Stimulated activated CD8-positive, alpha-beta memory T cell treated with anti-CD3 and anti-CD28 coated beads, Interleukin-4, amount 100 ng/mL, for 24 hours (primary cell): ENCODE data around the gene ITK.

Experiments used
- DNase-seq: peaks from one replicate; pipeline ENCODE4 v3.0.0-alpha.2; 2020; ENCODE audit warnings: low read depth

Gene ITK

GRCh38 chr5:157248821-157249470 is 68.3 kb downstream of the ITK start:
- DNase-seq: no peak

GRCh38 chr5:157252711-157253465 is 72.2 kb downstream of the ITK start:
- no peak for DNase-seq

GRCh38 chr5:157253547-157253946 is 72.9 kb downstream of the ITK start:
- DNase-seq: no peak

GRCh38 chr5:157258450-157258849 is 77.8 kb downstream of the ITK start:
- DNase-seq: no peak

GRCh38 chr5:157259699-157260098 is 79.1 kb downstream of the ITK start:
- no peak for DNase-seq

- DNase-seq: no peak
Observed at GRCh38 chr5:157263496-157264090, 83.0 kb downstream of the ITK start.

- DNase-seq: peak; percentile 73
Observed at GRCh38 chr5:157265714-157266285, 85.2 kb downstream of the ITK start, which contains the start of gene CYFIP2. Gene CYFIP2 (plus strand): TSS chr5:157266123. CDS start chr5:157285362, 19,239 bp downstream.

GRCh38 chr5:157266286-157267007 is 85.8 kb downstream of the ITK start:
- DNase-seq: no peak

- DNase-seq: no peak
Observed at GRCh38 chr5:157267025-157267424, 86.4 kb downstream of the ITK start.

- DNase-seq: no peak
Observed at GRCh38 chr5:157267761-157268480, 87.3 kb downstream of the ITK start.

- no peak for DNase-seq
Observed at GRCh38 chr5:157269165-157269671, 88.6 kb downstream of the ITK start.

GRCh38 chr5:157269761-157270272 is 89.2 kb downstream of the ITK start:
- no peak for DNase-seq

- DNase-seq: no peak
Observed at GRCh38 chr5:157270771-157271170, 90.1 kb downstream of the ITK start.

- peak; percentile 63 for DNase-seq
Observed at GRCh38 chr5:157271740-157272271, 91.2 kb downstream of the ITK start.

- DNase-seq: no peak
Observed at GRCh38 chr5:157273131-157273556, 92.5 kb downstream of the ITK start.

- no peak for DNase-seq
Observed at GRCh38 chr5:157275403-157275802, 94.8 kb downstream of the ITK start.

- no peak for DNase-seq
Observed at GRCh38 chr5:157278319-157279037, 97.8 kb downstream of the ITK start.

GRCh38 chr5:157279605-157280239 is 99.1 kb downstream of the ITK start:
- no peak for DNase-seq

- DNase-seq: no peak
Observed at GRCh38 chr5:157280927-157281326, 100.3 kb downstream of the ITK start.

- no peak for DNase-seq
Observed at GRCh38 chr5:157282150-157282549, 101.5 kb downstream of the ITK start.
